GM23338 (cell line): ENCODE data around the gene STAT6. TPM values are rescaled to one million over a fixed set of nuclear protein-coding genes. Genes with fewer than 3 reads are reported as not detected.

Experiments used
- ATAC-seq: fragments of 200-7000 bp; cut with Tn5 transposase; 3 replicates; pipeline ENCODE4 v1.9.1; 2020
- DNase-seq: peaks from one replicate; pipeline ENCODE4 v3.0.0-alpha.2; 2015; ENCODE audit warnings: low spot score
- H2AFZ ChIP-seq: fragments of 200-600 bp; sonication (generic); 2 replicates; pipeline ENCODE4 v1.8.0; 2016; ENCODE audit warnings: antibody characterized with exemption, mild to moderate bottlenecking, moderate library complexity
- H3F3A ChIP-seq: fragments of 200-600 bp; sonication (generic); replicated peaks from 2 replicates; pipeline ENCODE4 v1.8.0; 2017; ENCODE audit warnings: antibody characterized with exemption, mixed run types, low read depth
- H3K27ac ChIP-seq: fragments of 200-600 bp; sonication (generic); 2 replicates; pipeline ENCODE4 v1.6.1; 2016; ENCODE audit warnings: low read depth
- H3K27me3 ChIP-seq: fragments of 200-600 bp; sonication (generic); 2 replicates; pipeline ENCODE4 v1.8.0; 2016; ENCODE audit warnings: mild to moderate bottlenecking, mixed run types, moderate library complexity; ENCODE audit not compliant: insufficient read depth
- H3K36me3 ChIP-seq: fragments of 200-600 bp; sonication (generic); 2 replicates; pipeline ENCODE4 v1.8.0; 2016; ENCODE audit warnings: mild to moderate bottlenecking; ENCODE audit not compliant: insufficient read depth
- H3K4me1 ChIP-seq: fragments of 200-600 bp; sonication (generic); 2 replicates; pipeline ENCODE4 v1.8.0; 2016; ENCODE audit warnings: mild to moderate bottlenecking, moderate library complexity; ENCODE audit not compliant: insufficient read depth
- H3K4me2 ChIP-seq: fragments of 200-600 bp; sonication (generic); 2 replicates; pipeline ENCODE4 v1.7.1; 2017; ENCODE audit warnings: mixed run types
- H3K4me3 ChIP-seq: fragments of 200-600 bp; sonication (generic); 2 replicates; pipeline ENCODE4 v1.6.1; 2016; ENCODE audit warnings: mixed run types
- H3K79me2 ChIP-seq: fragments of 200-600 bp; sonication (generic); replicated peaks from 2 replicates; pipeline ENCODE4 v1.8.0; 2017; ENCODE audit warnings: mild to moderate bottlenecking; ENCODE audit not compliant: insufficient read depth
- H3K9me2 ChIP-seq: fragments of 200-600 bp; sonication (generic); 2 replicates; pipeline ENCODE4 v1.8.0; 2017; ENCODE audit not compliant: insufficient read depth
- H4K20me1 ChIP-seq: fragments of 200-600 bp; sonication (generic); replicated peaks from 2 replicates; pipeline ENCODE4 v1.8.0; 2017; ENCODE audit warnings: mild to moderate bottlenecking; ENCODE audit not compliant: insufficient read depth
- H3K27ac Mint-ChIP-seq: 2 replicates; pipeline ENCODE4 v1.8.0; 2020; ENCODE audit warnings: inconsistent platforms, mild to moderate bottlenecking, moderate library complexity, mixed read lengths
- H3K27me3 Mint-ChIP-seq: 3 replicates; pipeline ENCODE4 v1.8.0; 2022; ENCODE audit warnings: low read depth, mild to moderate bottlenecking, moderate library complexity, mixed read lengths, inconsistent platforms; ENCODE audit not compliant: insufficient read depth, poor library complexity
- H3K36me3 Mint-ChIP-seq: 3 replicates; pipeline ENCODE4 v1.8.0; 2021; ENCODE audit warnings: low read depth, mild to moderate bottlenecking, inconsistent platforms, moderate library complexity, mixed read lengths
- H3K4me1 Mint-ChIP-seq: 3 replicates; pipeline ENCODE4 v1.8.0; 2020; ENCODE audit warnings: mild to moderate bottlenecking, inconsistent platforms, mixed read lengths
- H3K4me3 Mint-ChIP-seq: 3 replicates; pipeline ENCODE4 v1.8.0; 2021; ENCODE audit warnings: moderate library complexity, mild to moderate bottlenecking, inconsistent platforms, mixed read lengths
- H3K9me3 Mint-ChIP-seq: 3 replicates; pipeline ENCODE4 v1.8.0; 2020; ENCODE audit warnings: moderate library complexity, mild to moderate bottlenecking, inconsistent platforms, mixed read lengths
- CREB1 ChIP-seq: fragments of 250-450 bp; sonication (Bioruptor Pico); IDR thresholded peaks from 2 replicates; pipeline ENCODE4 v1.5.0; 2020; ENCODE audit warnings: low read depth, mild to moderate bottlenecking, moderate library complexity
- CTCF ChIP-seq, 2 experiments: fragments of 200-600 bp in 1 of 2; sonication (generic) in 1 of 2; conservative IDR thresholded peaks; 2 replicates each; pipeline versions ENCODE4 v1.5.1 to v1.6.1; 2016 to 2017; ENCODE audit warnings: antibody characterized with exemption in 2 of 2, low read depth in 2 of 2, mild to moderate bottlenecking in 2 of 2, moderate library complexity in 1 of 2
- ETS1 ChIP-seq: IDR thresholded peaks from 2 replicates; pipeline ENCODE4 v1.6.1; 2016; ENCODE audit warnings: antibody characterized with exemption
- EZH2 ChIP-seq: fragments of 200-600 bp; sonication (generic); IDR thresholded peaks from one replicate; pipeline ENCODE4 v1.8.0; 2017; ENCODE audit warnings: antibody characterized with exemption, mild to moderate bottlenecking, low read depth; ENCODE audit not compliant: unreplicated experiment
- EZH2phosphoT487 ChIP-seq: fragments of 200-600 bp; sonication (generic); IDR thresholded peaks from one replicate; pipeline ENCODE4 v1.8.1; 2018; ENCODE audit warnings: antibody characterized with exemption; ENCODE audit not compliant: unreplicated experiment
- JUNB ChIP-seq: IDR thresholded peaks from one replicate; pipeline ENCODE4 v1.6.1; 2016; ENCODE audit warnings: antibody characterized with exemption; ENCODE audit not compliant: unreplicated experiment
- POLR2AphosphoS5 ChIP-seq: IDR thresholded peaks from 2 replicates; pipeline ENCODE4 v1.6.1; 2016; ENCODE audit warnings: antibody characterized with exemption, low read depth
- STAT1 ChIP-seq: IDR thresholded peaks from one replicate; pipeline ENCODE4 v1.6.1; 2016; ENCODE audit warnings: antibody characterized with exemption; ENCODE audit not compliant: unreplicated experiment
- ZNF114 ChIP-seq: fragments of 250-450 bp; sonication (Bioruptor Pico); IDR thresholded peaks from 2 replicates; pipeline ENCODE4 v1.5.0; 2020; ENCODE audit warnings: mild to moderate bottlenecking, moderate library complexity
- ZNF331 ChIP-seq: fragments of 250-450 bp; sonication (Bioruptor Pico); IDR thresholded peaks from 2 replicates; pipeline ENCODE4 v1.5.0; 2020; ENCODE audit warnings: low read depth, mild to moderate bottlenecking, moderate library complexity
- polyA plus RNA-seq: library from polyadenylated mRNA; unstranded; fragments of >200 nt; fragmentation: Nextera tagmentation; extraction: Ambion mirVana; gene quantifications from 2 replicates; pipeline ENCODE4 v1.2.1, GENCODE V29; 2016
- total RNA-seq: library from RNA; depleted of rRNA; stranded (reverse); fragments of >200 nt; shearing (Covaris generic); gene quantifications from 2 replicates; pipeline ENCODE4 v1.2.3, GENCODE V29; 2014
- TF ChIP-seq, protein P1 (sequence below): fragments of 250-450 bp; sonication (Bioruptor Pico); IDR thresholded peaks from 2 replicates; pipeline ENCODE4 v1.5.0; 2020; ENCODE audit warnings: mild to moderate bottlenecking, moderate library complexity
- TF ChIP-seq, protein P2 (sequence below): IDR thresholded peaks from one replicate; pipeline ENCODE4 v1.6.1; 2018; ENCODE audit warnings: antibody characterized with exemption; ENCODE audit not compliant: unreplicated experiment

STAT6 gene
- total and polyA plus RNA-seq, 2 experiments from 2014 or later, result 14.3 to 28.1 TPM

DNA sequence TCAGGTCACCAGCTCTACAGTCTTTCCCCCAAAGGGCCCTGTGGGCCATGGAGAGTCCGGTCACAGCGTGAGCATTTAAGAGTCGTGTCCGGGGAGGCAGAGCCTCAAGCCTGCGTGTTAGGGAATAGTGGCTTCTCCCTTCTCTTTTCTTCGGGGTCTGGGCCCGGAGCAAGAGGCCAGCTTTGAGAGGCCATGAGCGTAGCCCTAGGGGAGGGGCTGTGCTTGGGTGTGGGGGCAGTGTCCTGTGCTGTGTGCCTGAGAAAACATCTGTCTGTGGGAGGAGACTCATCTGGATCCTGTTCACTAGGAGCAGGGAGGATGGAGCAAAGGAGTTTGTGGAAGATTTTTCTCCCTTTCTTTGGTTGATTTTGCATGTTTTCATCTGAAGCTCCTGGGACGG is 31.0 kb upstream of the STAT6 start (continued):
- TF ChIP-seq, protein P1, sequence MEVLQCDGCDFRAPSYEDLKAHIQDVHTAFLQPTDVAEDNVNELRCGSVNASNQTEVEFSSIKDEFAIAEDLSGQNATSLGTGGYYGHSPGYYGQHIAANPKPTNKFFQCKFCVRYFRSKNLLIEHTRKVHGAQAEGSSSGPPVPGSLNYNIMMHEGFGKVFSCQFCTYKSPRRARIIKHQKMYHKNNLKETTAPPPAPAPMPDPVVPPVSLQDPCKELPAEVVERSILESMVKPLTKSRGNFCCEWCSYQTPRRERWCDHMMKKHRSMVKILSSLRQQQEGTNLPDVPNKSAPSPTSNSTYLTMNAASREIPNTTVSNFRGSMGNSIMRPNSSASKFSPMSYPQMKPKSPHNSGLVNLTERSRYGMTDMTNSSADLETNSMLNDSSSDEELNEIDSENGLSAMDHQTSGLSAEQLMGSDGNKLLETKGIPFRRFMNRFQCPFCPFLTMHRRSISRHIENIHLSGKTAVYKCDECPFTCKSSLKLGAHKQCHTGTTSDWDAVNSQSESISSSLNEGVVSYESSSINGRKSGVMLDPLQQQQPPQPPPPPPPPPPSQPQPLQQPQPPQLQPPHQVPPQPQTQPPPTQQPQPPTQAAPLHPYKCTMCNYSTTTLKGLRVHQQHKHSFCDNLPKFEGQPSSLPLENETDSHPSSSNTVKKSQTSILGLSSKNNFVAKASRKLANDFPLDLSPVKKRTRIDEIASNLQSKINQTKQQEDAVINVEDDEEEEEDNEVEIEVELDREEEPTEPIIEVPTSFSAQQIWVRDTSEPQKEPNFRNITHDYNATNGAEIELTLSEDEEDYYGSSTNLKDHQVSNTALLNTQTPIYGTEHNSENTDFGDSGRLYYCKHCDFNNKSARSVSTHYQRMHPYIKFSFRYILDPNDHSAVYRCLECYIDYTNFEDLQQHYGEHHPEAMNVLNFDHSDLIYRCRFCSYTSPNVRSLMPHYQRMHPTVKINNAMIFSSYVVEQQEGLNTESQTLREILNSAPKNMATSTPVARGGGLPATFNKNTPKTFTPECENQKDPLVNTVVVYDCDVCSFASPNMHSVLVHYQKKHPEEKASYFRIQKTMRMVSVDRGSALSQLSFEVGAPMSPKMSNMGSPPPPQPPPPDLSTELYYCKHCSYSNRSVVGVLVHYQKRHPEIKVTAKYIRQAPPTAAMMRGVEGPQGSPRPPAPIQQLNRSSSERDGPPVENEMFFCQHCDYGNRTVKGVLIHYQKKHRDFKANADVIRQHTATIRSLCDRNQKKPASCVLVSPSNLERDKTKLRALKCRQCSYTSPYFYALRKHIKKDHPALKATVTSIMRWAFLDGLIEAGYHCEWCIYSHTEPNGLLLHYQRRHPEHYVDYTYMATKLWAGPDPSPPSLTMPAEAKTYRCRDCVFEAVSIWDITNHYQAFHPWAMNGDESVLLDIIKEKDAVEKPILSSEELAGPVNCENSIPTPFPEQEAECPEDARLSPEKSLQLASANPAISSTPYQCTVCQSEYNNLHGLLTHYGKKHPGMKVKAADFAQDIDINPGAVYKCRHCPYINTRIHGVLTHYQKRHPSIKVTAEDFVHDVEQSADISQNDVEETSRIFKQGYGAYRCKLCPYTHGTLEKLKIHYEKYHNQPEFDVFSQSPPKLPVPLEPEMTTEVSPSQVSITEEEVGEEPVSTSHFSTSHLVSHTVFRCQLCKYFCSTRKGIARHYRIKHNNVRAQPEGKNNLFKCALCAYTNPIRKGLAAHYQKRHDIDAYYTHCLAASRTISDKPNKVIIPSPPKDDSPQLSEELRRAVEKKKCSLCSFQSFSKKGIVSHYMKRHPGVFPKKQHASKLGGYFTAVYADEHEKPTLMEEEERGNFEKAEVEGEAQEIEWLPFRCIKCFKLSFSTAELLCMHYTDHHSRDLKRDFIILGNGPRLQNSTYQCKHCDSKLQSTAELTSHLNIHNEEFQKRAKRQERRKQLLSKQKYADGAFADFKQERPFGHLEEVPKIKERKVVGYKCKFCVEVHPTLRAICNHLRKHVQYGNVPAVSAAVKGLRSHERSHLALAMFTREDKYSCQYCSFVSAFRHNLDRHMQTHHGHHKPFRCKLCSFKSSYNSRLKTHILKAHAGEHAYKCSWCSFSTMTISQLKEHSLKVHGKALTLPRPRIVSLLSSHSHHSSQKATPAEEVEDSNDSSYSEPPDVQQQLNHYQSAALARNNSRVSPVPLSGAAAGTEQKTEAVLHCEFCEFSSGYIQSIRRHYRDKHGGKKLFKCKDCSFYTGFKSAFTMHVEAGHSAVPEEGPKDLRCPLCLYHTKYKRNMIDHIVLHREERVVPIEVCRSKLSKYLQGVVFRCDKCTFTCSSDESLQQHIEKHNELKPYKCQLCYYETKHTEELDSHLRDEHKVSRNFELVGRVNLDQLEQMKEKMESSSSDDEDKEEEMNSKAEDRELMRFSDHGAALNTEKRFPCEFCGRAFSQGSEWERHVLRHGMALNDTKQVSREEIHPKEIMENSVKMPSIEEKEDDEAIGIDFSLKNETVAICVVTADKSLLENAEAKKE (CRISPR knock-in tag), result no peak

- Histone ChIP-seq H3K9me2 (no peaks in the 10 kb centered on the region), H4K20me1 (peaks cover 14% of the 10 kb centered on the region), H3K36me3 (peaks cover 21% of the 10 kb centered on the region), H3K27ac (no peak overlapping the region), H3K4me1 (no peaks in the 10 kb centered on the region), H2AFZ (no peak overlapping the region), H3F3A (no peaks in the 10 kb centered on the region), H3K4me3 (no peak overlapping the region), H3K4me2 (no peak overlapping the region), H3K79me2 (peaks cover 35% of the 10 kb centered on the region), H3K27me3 (no peaks in the 10 kb centered on the region)
- ATAC-seq (no peak), DNase-seq (no peak)
- peaks cover 26% of the 10 kb centered on the region for H3K4me1 Mint-ChIP-seq
- no peaks in the 10 kb centered on the region for H3K9me3 Mint-ChIP-seq
- H3K27ac Mint-ChIP-seq, result no peak overlapping the region; the same call in 1 of the 2 replicates
- peaks cover 84% of the 10 kb centered on the region for H3K36me3 Mint-ChIP-seq
- H3K27me3 Mint-ChIP-seq, result peaks cover 10% of the 10 kb centered on the region
- H3K4me3 Mint-ChIP-seq, result no peak overlapping the region
- no peak for TF ChIP-seq EZH2phosphoT487
- TF ChIP-seq JUNB, result no peak
- no peak for TF ChIP-seq POLR2AphosphoS5
- no peak for TF ChIP-seq CREB1 (CRISPR knock-in tag)
- no peak for TF ChIP-seq CTCF (conservative IDR thresholded peaks at IDR 0.05; ENCODE audit: low read depth in 2 of 2)
- no peak for TF ChIP-seq STAT1
- TF ChIP-seq ZNF114 (CRISPR knock-in tag), result no peak
- TF ChIP-seq, protein P2, sequence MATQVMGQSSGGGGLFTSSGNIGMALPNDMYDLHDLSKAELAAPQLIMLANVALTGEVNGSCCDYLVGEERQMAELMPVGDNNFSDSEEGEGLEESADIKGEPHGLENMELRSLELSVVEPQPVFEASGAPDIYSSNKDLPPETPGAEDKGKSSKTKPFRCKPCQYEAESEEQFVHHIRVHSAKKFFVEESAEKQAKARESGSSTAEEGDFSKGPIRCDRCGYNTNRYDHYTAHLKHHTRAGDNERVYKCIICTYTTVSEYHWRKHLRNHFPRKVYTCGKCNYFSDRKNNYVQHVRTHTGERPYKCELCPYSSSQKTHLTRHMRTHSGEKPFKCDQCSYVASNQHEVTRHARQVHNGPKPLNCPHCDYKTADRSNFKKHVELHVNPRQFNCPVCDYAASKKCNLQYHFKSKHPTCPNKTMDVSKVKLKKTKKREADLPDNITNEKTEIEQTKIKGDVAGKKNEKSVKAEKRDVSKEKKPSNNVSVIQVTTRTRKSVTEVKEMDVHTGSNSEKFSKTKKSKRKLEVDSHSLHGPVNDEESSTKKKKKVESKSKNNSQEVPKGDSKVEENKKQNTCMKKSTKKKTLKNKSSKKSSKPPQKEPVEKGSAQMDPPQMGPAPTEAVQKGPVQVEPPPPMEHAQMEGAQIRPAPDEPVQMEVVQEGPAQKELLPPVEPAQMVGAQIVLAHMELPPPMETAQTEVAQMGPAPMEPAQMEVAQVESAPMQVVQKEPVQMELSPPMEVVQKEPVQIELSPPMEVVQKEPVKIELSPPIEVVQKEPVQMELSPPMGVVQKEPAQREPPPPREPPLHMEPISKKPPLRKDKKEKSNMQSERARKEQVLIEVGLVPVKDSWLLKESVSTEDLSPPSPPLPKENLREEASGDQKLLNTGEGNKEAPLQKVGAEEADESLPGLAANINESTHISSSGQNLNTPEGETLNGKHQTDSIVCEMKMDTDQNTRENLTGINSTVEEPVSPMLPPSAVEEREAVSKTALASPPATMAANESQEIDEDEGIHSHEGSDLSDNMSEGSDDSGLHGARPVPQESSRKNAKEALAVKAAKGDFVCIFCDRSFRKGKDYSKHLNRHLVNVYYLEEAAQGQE, result no peak
- TF ChIP-seq EZH2, result no peak
- no peak for TF ChIP-seq ZNF331 (CRISPR knock-in tag)
- TF ChIP-seq ETS1, result no peak
Observed at GRCh38 chr12:57141249-57141648, 30.1 kb upstream of the STAT6 start.
